HepG2 (cell line): ENCODE measurements around the gene TGM2. TPM values are rescaled to one million over a fixed set of nuclear protein-coding genes. Genes with fewer than 3 reads are reported as not detected.

Experiments used
- ATAC-seq: fragments of 200-7000 bp; cut with Tn5 transposase; 3 replicates; pipeline ENCODE4 v1.9.1; 2020; ENCODE audit warnings: mild to moderate bottlenecking, moderate library complexity
- BruUV-seq: library from RNA; stranded (reverse); fragments of 400-500 nt; replicated peaks from 2 replicates; lab custom pipeline; 2021; lab: Mats Ljungman, UMichigan
- CTCF ChIA-PET: fragments of 300-600 bp; formaldehyde crosslinking; extraction: SDS; loops from one replicate; lab custom pipeline; 2021; ENCODE audit warnings: low total read pairs, inconsistent platforms, low intra/inter-chr PET ratio; lab: Yijun Ruan, JAX
- POLR2A ChIA-PET: fragments of 350-600 bp; sonication (Branson Sonifier 250); formaldehyde crosslinking; loops from one replicate; lab custom pipeline; 2020; ENCODE audit warnings: antibody characterized with exemption, inconsistent platforms; lab: Yijun Ruan, JAX
- DNase-seq: peaks from one replicate; pipeline ENCODE4 v3.0.0-alpha.2; 2015; ENCODE audit warnings: low spot score
- FAIRE-seq: peaks from 3 replicates; lab custom pipeline; 2011; peaks lifted over from hg19 to GRCh38; lab: Jason Lieb, UNC
- H2AFZ ChIP-seq: one replicate; pipeline ENCODE4 v1.6.1; 2011; ENCODE audit warnings: low read length, inconsistent platforms
- H3K27ac ChIP-seq: fragments of 300-600 bp; 3 replicates; pipeline ENCODE4 v1.8.0; 2011; ENCODE audit warnings: mixed run types, mild to moderate bottlenecking, mixed read lengths, low read length, inconsistent platforms; ENCODE audit not compliant: insufficient read depth; ENCODE audit errors: extremely low read length
- H3K27me3 ChIP-seq, 2 experiments: fragments of 200-600 bp in 1 of 2; 2 replicates in 1 of 2; 3 replicates in 1 of 2; pipeline versions ENCODE4 v1.6.0 to v1.8.0; 2011; ENCODE audit warnings: low read length in 2 of 2, mild to moderate bottlenecking in 2 of 2, moderate library complexity in 2 of 2, inconsistent platforms in 1 of 2; ENCODE audit not compliant: insufficient read depth in 2 of 2, control insufficient read depth in 1 of 2
- H3K36me3 ChIP-seq, 2 experiments: fragments of 200-600 bp in 1 of 2; replicated peaks in 1 of 2; 2 replicates in 1 of 2; 3 replicates in 1 of 2; pipeline versions ENCODE4 v1.5.1 to v1.8.0; 2011; ENCODE audit warnings: low read length in 2 of 2, inconsistent platforms in 1 of 2; ENCODE audit not compliant: insufficient read depth in 2 of 2, control insufficient read depth in 1 of 2
- H3K4me1 ChIP-seq: 2 replicates; pipeline ENCODE4 v1.5.1; 2012; ENCODE audit warnings: low read length, inconsistent platforms; ENCODE audit not compliant: insufficient read depth
- H3K4me2 ChIP-seq: 2 replicates; pipeline ENCODE4 v1.6.0; 2011; ENCODE audit warnings: low read depth, low read length, inconsistent platforms
- H3K4me3 ChIP-seq, 3 experiments: fragments of 200-600 bp in 1 of 3; sonication (generic), shearing (Covaris generic) in 1 of 3; replicated peaks in 1 of 3; 2 replicates each; pipeline ENCODE4 v1.5.1; 2011 to 2016; ENCODE audit warnings: low read length in 3 of 3, inconsistent platforms in 2 of 3, low read depth in 2 of 3, mild to moderate bottlenecking in 2 of 3, control low read depth in 1 of 3, mixed read lengths in 1 of 3; ENCODE audit not compliant: insufficient read depth in 1 of 3
- H3K79me2 ChIP-seq: one replicate; pipeline ENCODE4 v1.6.1; 2011; ENCODE audit warnings: low read length, inconsistent platforms; ENCODE audit not compliant: insufficient read depth
- H3K9ac ChIP-seq: 2 replicates; pipeline ENCODE4 v1.6.0; 2011; ENCODE audit warnings: mild to moderate bottlenecking, low read depth, low read length, inconsistent platforms; ENCODE audit not compliant: insufficient read depth
- H3K9me3 ChIP-seq: 2 replicates; pipeline ENCODE4 v1.5.1; 2012; ENCODE audit warnings: mild to moderate bottlenecking, low read length
- H4K20me1 ChIP-seq: 2 replicates; pipeline ENCODE4 v1.6.0; 2011; ENCODE audit warnings: inconsistent platforms, mild to moderate bottlenecking, low read length, moderate library complexity; ENCODE audit not compliant: insufficient read depth
- AHDC1 ChIP-seq: sonication (generic); formaldehyde crosslinking; IDR thresholded peaks from 2 replicates; pipeline ENCODE4 v1.5.1; 2020; ENCODE audit warnings: mild to moderate bottlenecking, missing genetic modification reagents, borderline replicate concordance
- ARID4A ChIP-seq: sonication (generic); formaldehyde crosslinking; IDR thresholded peaks from 2 replicates; pipeline ENCODE4 v1.5.0; 2020; ENCODE audit warnings: mild to moderate bottlenecking, missing genetic modification reagents, borderline replicate concordance
- CCAR2 ChIP-seq: fragments of 200-400 bp; formaldehyde crosslinking; optimal IDR thresholded peaks from 2 replicates; pipeline ENCODE3; 2018; ENCODE audit warnings: low read depth, mild to moderate bottlenecking, low read length, moderate library complexity
- HIC2 ChIP-seq: sonication (generic); formaldehyde crosslinking; IDR thresholded peaks from 2 replicates; pipeline ENCODE4 v1.9.0; 2022; ENCODE audit warnings: low read depth, missing genetic modification reagents
- IRX3 ChIP-seq: sonication (generic); formaldehyde crosslinking; IDR thresholded peaks from 2 replicates; pipeline ENCODE4 v1.8.1; 2023; ENCODE audit warnings: mild to moderate bottlenecking, low read depth, missing genetic modification reagents, borderline replicate concordance
- KLF15 ChIP-seq: sonication (generic); formaldehyde crosslinking; IDR thresholded peaks from 2 replicates; pipeline ENCODE4 v1.8.1; 2023; ENCODE audit warnings: borderline replicate concordance, mild to moderate bottlenecking, inconsistent platforms, missing genetic modification reagents, mixed read lengths
- ZMAT3 ChIP-seq: sonication (generic); formaldehyde crosslinking; conservative IDR thresholded peaks from 2 replicates; pipeline ENCODE4 v1.7.0; 2021; ENCODE audit warnings: missing genetic modification reagents
- ZNF629 ChIP-seq: sonication (generic); formaldehyde crosslinking; conservative IDR thresholded peaks from 2 replicates; pipeline ENCODE4 v1.5.0; 2020; ENCODE audit warnings: missing genetic modification reagents
- WGBS: methylation state at CpG from one replicate; pipeline ENCODE4 v1.1.6; 2017; ENCODE audit warnings: low lambda C conversion rate; 5-methylcytosine and 5-hydroxymethylcytosine counted together
- in situ Hi-C: cut with HindIII; loops from 2 replicates; pipeline ENCODE4 v1.10.0; 2017; ENCODE audit warnings: low pct_unique_long_range_greater_than_20kb; ENCODE audit not compliant: extremely low pct_ligation_motif_present
- intact Hi-C: fragments of 100-400 bp; cut with micrococcal nuclease; formaldehyde crosslinking; loops from one replicate; pipeline ENCODE4 v1.10.0; 2022; ENCODE audit not compliant: unreplicated experiment
- polyA plus RNA-seq, 8 experiments: library from polyadenylated mRNA; depleted of rRNA in 3 of 8; stranded (reverse) in 7 of 8; unstranded in 1 of 8; fragments of >200 nt; fragmentation: Illumina TruSeq in 4 of 8; extraction: Trizol in 4 of 8; gene quantifications; 2 replicates each; pipeline versions ENCODE4 v1.2.1 to v1.2.3, GENCODE V29; 2011 to 2016; ENCODE audit warnings: low read depth in 4 of 8, missing spikeins in 1 of 8, mixed read lengths in 1 of 8; ENCODE audit not compliant: insufficient read depth in 1 of 8
- total RNA-seq, 5 experiments: library from RNA; depleted of rRNA; stranded (reverse); fragments of >200 nt; fragmentation: Illumina TruSeq; extraction: Trizol; gene quantifications; 2 replicates each; pipeline ENCODE4 v1.2.3, GENCODE V29; 2016; ENCODE audit warnings: low read depth in 1 of 5

Gene TGM2
- total and polyA plus RNA-seq, 2 of the 13 experiments (the other 11 are each of a cell fraction or from before 2014, with no cell fraction given) = 4.2 to 46.4 TPM

- 0 out of 2 replicates have a peak, but pooled peaks have one; percentile 14 for TF ChIP-seq ARID4A (CRISPR knock-in tag)
- TF ChIP-seq KLF15 (CRISPR knock-in tag) = no peak
- no peak for TF ChIP-seq ZMAT3 (CRISPR knock-in tag)
These were observed 32.7 kb downstream of the TGM2 start (continued) for GRCh38 chr20:38132156-38132909.

- no peaks in the 10 kb centered on the region for H3K9me3 ChIP-seq
- no TSS peak for BruUV-seq
- H3K27me3 ChIP-seq = no peaks in the 10 kb centered on the region
- no peak overlapping the region for H3K9ac ChIP-seq
- H3K4me1 ChIP-seq = peaks cover 63% of the 10 kb centered on the region
- DNase-seq = no peak
- H3K36me3 ChIP-seq = no peaks in the 10 kb centered on the region
- H3K27ac ChIP-seq = no peak overlapping the region
- no peak for FAIRE-seq
- H3K4me2 ChIP-seq = peak overlapping the region; percentile 16; the same call in 1 of the 2 replicates
- no peaks in the 10 kb centered on the region for H4K20me1 ChIP-seq
- ChIA-PET POLR2A (interaction anchor here (0.7 to 1.7 kb wide), 3 partner anchors 12 to 536 kb away, joined by 3 to 11 read pairs (median 4); no protein-coding TSS in a partner anchor), CTCF (no interaction called here)
- WGBS = 85% methylated on average over 3 of the region's 3 CpGs
- H3K4me3 ChIP-seq = no peak overlapping the region
- in situ Hi-C loops (no loop called here), intact Hi-C loops (no loop called here)
- no peak for ATAC-seq
- H3K79me2 ChIP-seq = no peaks in the 10 kb centered on the region
- no peak overlapping the region for H2AFZ ChIP-seq
- TF ChIP-seq HIC2 (CRISPR knock-in tag) = no peak
- no peak for TF ChIP-seq CCAR2
- TF ChIP-seq ZNF629 (CRISPR knock-in tag) = peak; percentile 80
- TF ChIP-seq AHDC1 = no peak
- TF ChIP-seq KLF15 (CRISPR knock-in tag) = no peak
- no peak for TF ChIP-seq IRX3
These were observed 33.4 kb downstream of the TGM2 start for GRCh38 chr20:38131588-38132121.
